Measurements from ENCODE around the gene ETS2. TPM values are rescaled to one million over a fixed set of nuclear protein-coding genes. Genes with fewer than 3 reads are reported as not detected.

The ETS2 gene
- total and polyA plus RNA-seq, 2 of the 8 experiments (the other 6 are each of a cell fraction or from before 2014, with no cell fraction given) = 11.0 to 45.1 TPM

DNA sequence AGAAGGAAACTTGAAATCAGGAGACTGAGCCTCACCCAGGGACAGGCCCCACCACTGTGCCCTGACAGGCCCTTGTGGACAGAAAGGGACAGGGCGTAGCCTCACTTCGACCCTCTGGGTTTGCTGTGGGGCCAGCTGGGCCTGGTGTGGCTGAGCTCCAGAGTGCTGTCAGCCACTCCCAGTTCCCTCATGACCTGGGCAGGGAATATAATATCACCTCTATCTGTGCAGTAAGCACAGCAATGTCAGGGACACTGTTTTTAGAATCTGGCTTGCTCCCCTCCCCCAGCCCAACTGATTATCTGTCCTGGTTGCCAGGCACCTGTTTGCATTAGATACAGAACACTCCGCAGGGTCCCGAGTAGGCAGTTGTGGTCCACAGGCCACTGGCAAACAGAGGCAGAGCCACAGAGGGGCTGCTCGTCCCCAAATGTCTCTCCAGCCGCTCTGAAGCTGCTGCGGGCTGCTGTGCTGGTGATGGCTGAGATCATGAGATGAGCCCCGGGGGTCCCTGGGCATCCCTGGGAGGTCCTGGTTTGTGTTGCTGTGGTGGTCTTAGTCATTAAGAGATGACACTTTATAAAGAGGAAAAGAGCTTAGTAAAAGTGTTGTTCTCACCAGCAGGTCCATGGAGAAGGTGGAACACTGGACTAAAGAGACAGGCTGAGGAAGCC lies 51.6 kb downstream of the ETS2 start:
- Histone ChIP-seq H3K4me3 (ENCODE audit: extremely low read depth in 1 of 4, insufficient read depth in 2 of 4, low read depth in 3 of 4, low read length in 4 of 4) (no peak overlapping the region), H2BK12ac (ENCODE audit: low read depth, low read length) (no peak overlapping the region), H2BK20ac (ENCODE audit: low read length) (no peak overlapping the region), H4K91ac (replicated peaks; ENCODE audit: insufficient read length, low read length) (no peak overlapping the region), H4K5ac (ENCODE audit: insufficient read length, low read depth, low read length) (no peak overlapping the region), H3K4me2 (ENCODE audit: insufficient read depth in 1 of 2, low read depth in 2 of 2, low read length in 2 of 2) (no peak overlapping the region), H3K18ac (ENCODE audit: extremely low read depth, low read length) (no peak overlapping the region), H3K79me1 (ENCODE audit: low read depth, low read length) (no peaks in the 10 kb centered on the region), H4K20me1 (replicated peaks in 1 of 2; ENCODE audit: control insufficient read depth in 1 of 2, insufficient read depth in 2 of 2, low read length in 2 of 2) (no peaks in the 10 kb centered on the region), H2BK120ac (replicated peaks; ENCODE audit: low read depth, low read length) (no peak overlapping the region), H2BK5ac (ENCODE audit: low read depth, low read length) (no peak overlapping the region), H3K4ac (replicated peaks; ENCODE audit: insufficient read length, low read depth, low read length) (no peak overlapping the region), H2AFZ (ENCODE audit: low read length) (no peak overlapping the region), H3K27me3 (replicated peaks in 1 of 4; ENCODE audit: control insufficient read depth in 3 of 4, extremely low read depth in 1 of 4, insufficient read depth in 3 of 4, low read length in 3 of 4) (no peaks in the 10 kb centered on the region), H3K23ac (ENCODE audit: insufficient read length) (no peak overlapping the region), H3K4me1 (replicated peaks in 1 of 4; ENCODE audit: control insufficient read depth in 3 of 4, insufficient read depth in 4 of 4, low read length in 3 of 4) (no peaks in the 10 kb centered on the region), H3K56ac (replicated peaks; ENCODE audit: insufficient read length, low read depth, low read length) (no peak overlapping the region), H3K9me3 (ENCODE audit: insufficient read depth in 2 of 2, low read depth in 1 of 2, low read length in 1 of 2) (no peaks in the 10 kb centered on the region), H2AK5ac (ENCODE audit: low read depth, low read length) (no peak overlapping the region), H3K9ac (replicated peaks in 1 of 4; ENCODE audit: extremely low read depth in 1 of 4, low read depth in 3 of 4, low read length in 3 of 4) (no peak overlapping the region), H3K36me3 (ENCODE audit: control insufficient read depth in 2 of 4, insufficient read depth in 4 of 4, low read length in 3 of 4) (no peaks in the 10 kb centered on the region), H3K23me2 (ENCODE audit: low read depth, low read length) (no peaks in the 10 kb centered on the region), H3K79me2 (ENCODE audit: control insufficient read depth in 1 of 2, insufficient read depth in 2 of 2, low read length in 2 of 2) (no peaks in the 10 kb centered on the region), H3K27ac (ENCODE audit: low read depth, low read length) (no peak overlapping the region), H3K14ac (ENCODE audit: insufficient read length) (no peak overlapping the region), H4K8ac (ENCODE audit: extremely low read depth, insufficient read depth, low read length) (no peak overlapping the region; the same call in 1 of the 2 replicates), H2BK15ac (ENCODE audit: low read length) (no peak overlapping the region)
- DNase-seq (ENCODE audit: low read depth in 1 of 2, low spot score in 2 of 2) (no peak), FAIRE-seq (no peak)
- ChIA-PET POLR2A (ENCODE audit: partially characterized antibody) (no interaction called here), CTCF (ENCODE audit: partially characterized antibody) (interaction anchor here (0.6 to 0.9 kb wide), 2 partner anchors 7 to 10 kb away, joined by 3 read pairs; no protein-coding TSS in a partner anchor)
- WGBS, 2 experiments (ENCODE audit: extremely low coverage in 1 of 2, insufficient coverage in 1 of 2, insufficient read length in 1 of 2, insufficient replicate concordance in 2 of 2, low coverage in 1 of 2, low lambda C conversion rate in 2 of 2, missing lambda C conversion rate in 1 of 2) = 94% methylated on average over 8 of the region's 8 CpGs; no CpG with 5 or more reads in 1 of the 2 experiments
- TF ChIP-seq CEBPB (IDR thresholded peaks at IDR 0.05; ENCODE audit: low read depth, low read length) = no peak
- no peak for TF ChIP-seq YY1 (IDR thresholded peaks at IDR 0.05; ENCODE audit: low read depth, low read length)
- no peak for TF ChIP-seq MAFK (IDR thresholded peaks at IDR 0.05; ENCODE audit: low read depth, low read length)
- no peak for TF ChIP-seq TBP (IDR thresholded peaks at IDR 0.05; ENCODE audit: low read depth, low read length)
- no peak for TF ChIP-seq SIX5 (IDR thresholded peaks at IDR 0.05; ENCODE audit: low read depth, low read length)
- no peak for TF ChIP-seq BACH1 (IDR thresholded peaks at IDR 0.05; ENCODE audit: low read length)
- no peak for TF ChIP-seq POU5F1 (IDR thresholded peaks at IDR 0.05; ENCODE audit: low read depth, low read length)
- no peak for TF ChIP-seq FOSL1 (IDR thresholded peaks at IDR 0.05; ENCODE audit: insufficient read depth, low read depth, low read length)
- TF ChIP-seq POLR2AphosphoS5 (IDR thresholded peaks at IDR 0.05; ENCODE audit: low read depth, low read length) = no peak
- no peak for TF ChIP-seq TAF1 (IDR thresholded peaks at IDR 0.05; ENCODE audit: low read depth, low read length)
- TF ChIP-seq CTBP2 (IDR thresholded peaks at IDR 0.05; ENCODE audit: borderline replicate concordance, insufficient read depth, insufficient read length, low read length) = no peak
- TF ChIP-seq EP300 (IDR thresholded peaks at IDR 0.05; ENCODE audit: borderline replicate concordance in 1 of 2, low read depth in 2 of 2, low read length in 2 of 2) = no peak
- TF ChIP-seq E2F6 (IDR thresholded peaks at IDR 0.05) = no peak
- TF ChIP-seq RFX5 (IDR thresholded peaks at IDR 0.05; ENCODE audit: borderline replicate concordance, low read depth, low read length) = no peak
